ENCODE results near the gene WFIKKN1. TPM values are rescaled to one million over a fixed set of nuclear protein-coding genes. Genes with fewer than 3 reads are reported as not detected.

WFIKKN1 gene
- total and polyA plus RNA-seq, 12 donors = 0.18 to 3.9 (median 0.45) TPM; not detected in 2

DNA sequence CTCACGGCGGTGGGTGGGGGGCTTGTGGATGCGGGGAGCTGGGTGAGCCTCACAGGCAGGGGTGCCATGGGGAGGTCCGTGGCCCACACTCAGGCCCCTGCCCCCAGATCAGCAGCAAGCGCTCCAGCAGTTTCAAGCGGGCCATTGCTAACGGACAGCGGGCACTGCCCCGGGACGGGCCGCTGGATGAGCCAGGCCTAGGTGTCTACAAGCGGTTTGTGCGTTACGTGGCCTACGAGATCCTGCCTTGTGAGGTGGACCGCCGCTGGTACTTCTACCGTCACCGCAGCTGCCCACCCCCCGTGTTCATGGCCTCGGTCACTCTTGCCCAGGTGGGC lies 45.7 kb downstream of the WFIKKN1 start:
- WGBS, 4 donors = 89 to 93% (median 91%) methylated on average over 10 to 21 of the region's 21 CpGs
- intact Hi-C loops (cut with DNase I) = no loop called here

DNA sequence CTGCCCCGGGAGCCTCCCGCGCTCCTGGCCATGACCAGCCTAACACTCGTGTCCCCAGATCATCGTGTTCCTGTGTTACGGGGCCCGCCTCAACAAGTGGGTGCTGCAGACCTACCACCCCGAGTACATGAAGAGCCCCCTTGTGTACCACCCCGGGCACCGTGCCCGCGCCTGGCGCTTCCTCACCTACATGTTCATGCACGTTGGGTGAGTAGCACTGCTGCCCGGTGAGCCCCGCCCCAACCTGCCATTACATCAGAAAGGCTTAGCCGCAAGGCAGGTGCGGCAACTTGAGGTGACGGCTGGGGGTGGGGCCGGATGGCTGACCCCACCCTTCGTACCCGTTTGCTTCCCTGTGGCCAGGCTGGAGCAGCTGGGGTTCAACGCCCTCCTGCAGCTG lies 46.1 kb downstream of the WFIKKN1 start:
- Histone ChIP-seq H3K27ac (no peak overlapping the region), H3K9me3 (replicated peaks in 1 of 3) (no peaks in the 10 kb centered on the region), H3K36me3 (replicated peaks in 1 of 2) (peaks cover 0 to 25% of the 10 kb centered on the region in 2 donors), H3K4me3 (no peak overlapping the region), H3K4me1 (replicated peaks in 1 of 2) (peaks cover 25 to 26% of the 10 kb centered on the region in 2 donors), H3K27me3 (no peaks in the 10 kb centered on the region)
- 70 to 91% (median 77%) methylated on average over 4 to 23 of the region's 23 CpGs for WGBS, 4 donors
- intact Hi-C loops (cut with DNase I) = no loop called here
- no peak for DNase-seq
- no peak for TF ChIP-seq POLR2A (IDR thresholded peaks at IDR 0.05)
- TF ChIP-seq, protein P1, sequence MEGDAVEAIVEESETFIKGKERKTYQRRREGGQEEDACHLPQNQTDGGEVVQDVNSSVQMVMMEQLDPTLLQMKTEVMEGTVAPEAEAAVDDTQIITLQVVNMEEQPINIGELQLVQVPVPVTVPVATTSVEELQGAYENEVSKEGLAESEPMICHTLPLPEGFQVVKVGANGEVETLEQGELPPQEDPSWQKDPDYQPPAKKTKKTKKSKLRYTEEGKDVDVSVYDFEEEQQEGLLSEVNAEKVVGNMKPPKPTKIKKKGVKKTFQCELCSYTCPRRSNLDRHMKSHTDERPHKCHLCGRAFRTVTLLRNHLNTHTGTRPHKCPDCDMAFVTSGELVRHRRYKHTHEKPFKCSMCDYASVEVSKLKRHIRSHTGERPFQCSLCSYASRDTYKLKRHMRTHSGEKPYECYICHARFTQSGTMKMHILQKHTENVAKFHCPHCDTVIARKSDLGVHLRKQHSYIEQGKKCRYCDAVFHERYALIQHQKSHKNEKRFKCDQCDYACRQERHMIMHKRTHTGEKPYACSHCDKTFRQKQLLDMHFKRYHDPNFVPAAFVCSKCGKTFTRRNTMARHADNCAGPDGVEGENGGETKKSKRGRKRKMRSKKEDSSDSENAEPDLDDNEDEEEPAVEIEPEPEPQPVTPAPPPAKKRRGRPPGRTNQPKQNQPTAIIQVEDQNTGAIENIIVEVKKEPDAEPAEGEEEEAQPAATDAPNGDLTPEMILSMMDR (IDR thresholded peaks at IDR 0.05) = no peak

More for the DNA sequence above, 45.7 kb downstream of the WFIKKN1 start:
- TF ChIP-seq POLR2A (IDR thresholded peaks at IDR 0.05) = no peak
- TF ChIP-seq, protein P1 (IDR thresholded peaks at IDR 0.05) = no peak
- Histone ChIP-seq H3K4me1 (replicated peaks in 1 of 2) (peaks cover 23 to 24% of the 10 kb centered on the region in 2 donors), H3K36me3 (replicated peaks in 1 of 2) (peaks cover 0 to 25% of the 10 kb centered on the region in 2 donors), H3K27me3 (no peaks in the 10 kb centered on the region), H3K4me3 (no peak overlapping the region), H3K9me3 (replicated peaks in 1 of 3) (no peaks in the 10 kb centered on the region), H3K27ac (no peak overlapping the region)
- no peak for DNase-seq

DNA sequence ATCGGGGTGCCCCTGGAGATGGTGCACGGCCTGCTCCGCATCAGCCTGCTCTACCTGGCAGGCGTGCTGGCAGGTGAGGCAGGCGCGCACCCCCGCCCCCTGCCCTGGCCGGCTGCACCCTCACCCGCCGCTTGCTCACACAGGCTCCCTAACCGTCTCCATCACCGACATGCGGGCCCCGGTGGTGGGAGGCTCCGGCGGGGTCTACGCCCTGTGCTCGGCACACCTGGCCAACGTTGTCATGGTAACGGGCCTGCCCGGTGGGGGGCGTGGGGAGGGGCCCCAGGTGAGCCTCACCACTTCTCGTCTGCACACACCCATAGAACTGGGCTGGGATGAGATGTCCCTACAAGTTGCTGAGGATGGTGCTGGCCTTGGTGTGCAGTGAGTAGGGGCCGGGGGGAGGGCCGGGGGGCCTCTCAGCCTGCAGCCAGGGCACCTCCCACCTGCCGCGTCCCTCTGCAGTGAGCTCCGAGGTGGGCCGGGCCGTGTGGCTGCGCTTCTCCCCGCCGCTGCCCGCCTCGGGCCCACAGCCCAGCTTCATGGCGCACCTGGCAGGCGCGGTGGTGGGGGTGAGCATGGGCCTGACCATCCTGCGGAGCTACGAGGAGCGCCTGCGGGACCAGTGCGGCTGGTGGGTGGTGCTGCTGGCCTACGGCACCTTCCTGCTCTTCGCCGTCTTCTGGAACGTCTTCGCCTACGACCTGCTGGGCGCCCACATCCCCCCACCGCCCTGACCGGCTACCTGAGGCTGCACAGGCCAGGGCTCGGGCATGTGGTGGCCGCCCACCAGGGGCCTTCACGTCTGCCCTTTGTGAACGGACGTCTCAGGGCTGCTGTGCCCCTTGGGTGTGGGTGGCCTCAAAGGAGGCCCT lies 46.8 kb downstream of the WFIKKN1 start:
- TF ChIP-seq, protein P1 (IDR thresholded peaks at IDR 0.05) = no peak
- no peak for TF ChIP-seq POLR2A (IDR thresholded peaks at IDR 0.05)
- Histone ChIP-seq H3K9me3 (replicated peaks in 1 of 3) (no peaks in the 10 kb centered on the region), H3K27ac (no peak overlapping the region), H3K4me3 (no peak overlapping the region), H3K27me3 (no peaks in the 10 kb centered on the region), H3K4me1 (replicated peaks in 1 of 2) (peaks cover 25 to 33% of the 10 kb centered on the region in 2 donors), H3K36me3 (replicated peaks in 1 of 2) (peaks cover 0 to 25% of the 10 kb centered on the region in 2 donors)
- intact Hi-C loops (cut with DNase I) = no loop called here
- 64 to 90% (median 76%) methylated on average over 10 to 57 of the region's 57 CpGs for WGBS, 4 donors
- DNase-seq = no peak

DNA sequence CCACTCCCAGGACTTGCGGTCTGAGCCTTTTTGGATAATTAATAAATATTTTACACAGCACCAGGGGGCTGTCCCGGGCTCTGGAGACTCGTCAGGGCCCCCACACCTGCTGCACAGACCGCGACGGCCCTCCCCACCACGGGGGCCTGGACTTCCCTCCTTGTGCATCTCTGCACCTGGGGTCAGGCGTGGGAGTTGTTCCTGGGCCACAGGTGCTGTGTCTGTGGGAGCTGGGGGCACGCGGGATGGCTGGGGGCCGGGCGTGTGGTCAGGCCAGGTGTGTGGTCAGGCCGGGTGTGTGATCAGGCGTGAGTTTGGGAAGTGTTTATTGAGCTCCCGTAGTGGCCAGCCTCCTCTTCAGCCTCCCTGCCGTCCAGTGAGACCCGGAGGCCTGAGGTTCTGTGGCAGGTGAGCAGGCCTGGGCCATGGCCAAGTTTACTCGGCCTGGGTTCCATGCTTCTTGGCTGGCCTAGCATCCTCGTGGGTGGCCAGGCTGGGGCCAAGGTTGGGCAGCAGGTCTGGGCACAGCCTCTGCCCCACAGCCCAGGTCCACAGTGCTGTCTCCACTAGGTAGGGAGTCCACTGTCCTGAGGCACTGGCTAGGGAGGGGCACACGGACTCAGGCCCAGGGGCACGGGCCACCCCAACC lies 47.5 kb downstream of the WFIKKN1 start:
- no peaks in the 10 kb centered on the region for H3K27me3 ChIP-seq
- WGBS, 4 donors = 49 to 82% (median 75%) methylated on average over 4 to 21 of the region's 21 CpGs
- no peak for TF ChIP-seq POLR2A (IDR thresholded peaks at IDR 0.05)
- TF ChIP-seq, protein P1 (IDR thresholded peaks at IDR 0.05) = no peak
- DNase-seq = no peak
- no peaks in the 10 kb centered on the region for H3K9me3 ChIP-seq (replicated peaks in 1 of 3)
- intact Hi-C loops (cut with DNase I) = no loop called here
- H3K4me3 ChIP-seq = no peak overlapping the region
- H3K36me3 ChIP-seq (replicated peaks in 1 of 2) = peaks cover 0 to 24% of the 10 kb centered on the region in 2 donors
- peaks cover 31 to 41% of the 10 kb centered on the region in 2 donors for H3K4me1 ChIP-seq (replicated peaks in 1 of 2)
- H3K27ac ChIP-seq = no peak overlapping the region
